A673 (cell line): ENCODE results near the gene KRTAP10-5. TPM values are rescaled to one million over a fixed set of nuclear protein-coding genes. Genes with fewer than 3 reads are reported as not detected.

Experiments
- BruUV-seq: library from RNA; stranded (reverse); fragments of 400-500 nt; replicated peaks from 2 replicates; lab custom pipeline; 2021; lab: Mats Ljungman, UMichigan
- CTCF ChIA-PET: fragments of 300-600 bp; sonication (Branson Sonifier 250); formaldehyde crosslinking; loops from one replicate; lab custom pipeline; 2022; ENCODE audit warnings: antibody characterized with exemption; lab: Charles Lee
- POLR2A ChIA-PET: fragments of 300-600 bp; sonication (Branson Sonifier 250); formaldehyde crosslinking; loops from one replicate; lab custom pipeline; 2022; ENCODE audit warnings: antibody characterized with exemption; ENCODE audit not compliant: low non-redundant PET; lab: Charles Lee
- DNase-seq: peaks from one replicate; pipeline ENCODE4 v3.0.0-alpha.2; 2015; ENCODE audit warnings: low spot score
- H3K27ac ChIP-seq: fragments of 200-600 bp; sonication (generic); 2 replicates; pipeline ENCODE4 v1.5.1; 2016; ENCODE audit warnings: mixed run types, low read depth, mild to moderate bottlenecking, mixed read lengths, antibody characterized with exemption, low read length; ENCODE audit not compliant: poor library complexity, severe bottlenecking
- H3K27me3 ChIP-seq: fragments of 200-600 bp; sonication (generic); replicated peaks from 2 replicates; pipeline ENCODE4 v1.6.1; 2017; ENCODE audit warnings: mixed run types, low read depth, mild to moderate bottlenecking, mixed read lengths, antibody characterized with exemption, low read length; ENCODE audit not compliant: insufficient read depth, poor library complexity
- H3K36me3 ChIP-seq: fragments of 200-600 bp; sonication (generic); 2 replicates; pipeline ENCODE4 v1.6.1; 2016; ENCODE audit warnings: mixed run types, mild to moderate bottlenecking, mixed read lengths, antibody characterized with exemption, low read length; ENCODE audit not compliant: insufficient read depth, poor library complexity, severe bottlenecking
- H3K4me1 ChIP-seq: fragments of 200-600 bp; sonication (generic); 2 replicates; pipeline ENCODE4 v1.6.1; 2017; ENCODE audit warnings: mixed run types, mild to moderate bottlenecking, mixed read lengths, antibody characterized with exemption, low read length; ENCODE audit not compliant: insufficient read depth, poor library complexity, severe bottlenecking
- H3K4me3 ChIP-seq: fragments of 200-600 bp; sonication (generic); 2 replicates; pipeline ENCODE4 v1.5.1; 2016; ENCODE audit warnings: low read depth, mixed run types, mild to moderate bottlenecking, mixed read lengths, low read length; ENCODE audit not compliant: poor library complexity, severe bottlenecking
- H3K9me3 ChIP-seq: fragments of 200-600 bp; sonication (generic); 2 replicates; pipeline ENCODE4 v1.6.1; 2016; ENCODE audit warnings: mixed run types, low read depth, mild to moderate bottlenecking, mixed read lengths, antibody characterized with exemption, low read length; ENCODE audit not compliant: poor library complexity, severe bottlenecking
- CTCF ChIP-seq: fragments of 300-800, 200-600 bp; sonication (generic); conservative IDR thresholded peaks from 2 replicates; pipeline ENCODE4 v1.5.1; 2017; ENCODE audit warnings: low read depth, mild to moderate bottlenecking, antibody characterized with exemption, low read length, moderate library complexity, mixed read lengths
- EZH2 ChIP-seq: fragments of 200-600 bp; sonication (generic); IDR thresholded peaks from 2 replicates; pipeline ENCODE4 v1.6.1; 2017; ENCODE audit warnings: borderline replicate concordance, low read depth, mild to moderate bottlenecking, mixed read lengths, antibody characterized with exemption, low read length; ENCODE audit not compliant: poor library complexity, severe bottlenecking
- intact Hi-C: fragments of 100-400 bp; cut with micrococcal nuclease; formaldehyde crosslinking; loops from one replicate; pipeline ENCODE4 v1.10.0; 2022; ENCODE audit not compliant: unreplicated experiment
- total RNA-seq: library from RNA; stranded (reverse); gene quantifications from 2 replicates; pipeline ENCODE4 v1.2.3, GENCODE V29; 2021

Gene KRTAP10-5
- total RNA-seq, 1 experiment from 2014 or later: not detected

GRCh38 chr21:44579056-44579832, 1.2 kb downstream of the KRTAP10-5 start:
- CTCF ChIA-PET: no interaction called here
- intact Hi-C loops: no loop called here
- POLR2A ChIA-PET: no interaction called here

GRCh38 chr21:44578371-44579055, 1.9 kb downstream of the KRTAP10-5 start:
- Histone ChIP-seq H3K27ac (no peak overlapping the region), H3K36me3 (no peaks in the 10 kb centered on the region), H3K27me3 (no peaks in the 10 kb centered on the region), H3K9me3 (peaks cover 13% of the 10 kb centered on the region), H3K4me3 (no peak overlapping the region), H3K4me1 (no peaks in the 10 kb centered on the region)
- BruUV-seq: no TSS peak
- TF ChIP-seq EZH2 (no peak), CTCF (no peak)
- intact Hi-C loops: no loop called here
- CTCF ChIA-PET: no interaction called here
- DNase-seq: no peak
- POLR2A ChIA-PET: no interaction called here

More at GRCh38 chr21:44579056-44579832, 1.2 kb downstream of the KRTAP10-5 start:
- Histone ChIP-seq H3K4me3 (no peak overlapping the region), H3K27me3 (no peaks in the 10 kb centered on the region), H3K4me1 (no peaks in the 10 kb centered on the region), H3K9me3 (peaks cover 13% of the 10 kb centered on the region), H3K27ac (no peak overlapping the region), H3K36me3 (no peaks in the 10 kb centered on the region)
- no TSS peak for BruUV-seq
- DNase-seq: no peak
- no peak for TF ChIP-seq CTCF
- TF ChIP-seq EZH2: no peak

- no TSS peak for BruUV-seq
- TF ChIP-seq EZH2 (no peak), CTCF (no peak)
Observed at GRCh38 chr21:44576025-44576420, 4.4 kb downstream of the KRTAP10-5 start.

More at GRCh38 chr21:44576025-44576420, 4.4 kb downstream of the KRTAP10-5 start:
- Histone ChIP-seq H3K4me3 (no peak overlapping the region), H3K9me3 (peaks cover 1% of the 10 kb centered on the region), H3K36me3 (no peaks in the 10 kb centered on the region), H3K4me1 (no peaks in the 10 kb centered on the region), H3K27ac (no peak overlapping the region), H3K27me3 (no peaks in the 10 kb centered on the region)
- POLR2A ChIA-PET: no interaction called here
- CTCF ChIA-PET: no interaction called here
- DNase-seq: no peak
- intact Hi-C loops: no loop called here
